Measurements from ENCODE around the gene PPM1B. TPM values are rescaled to one million over a fixed set of nuclear protein-coding genes. Genes with fewer than 3 reads are reported as not detected.

The PPM1B gene
- total and polyA plus RNA-seq, 9 of the 15 experiments (the other 6 are each of a cell fraction or from before 2014, with no cell fraction given): 8.9 to 44.0 (median 28.6) TPM

DNA sequence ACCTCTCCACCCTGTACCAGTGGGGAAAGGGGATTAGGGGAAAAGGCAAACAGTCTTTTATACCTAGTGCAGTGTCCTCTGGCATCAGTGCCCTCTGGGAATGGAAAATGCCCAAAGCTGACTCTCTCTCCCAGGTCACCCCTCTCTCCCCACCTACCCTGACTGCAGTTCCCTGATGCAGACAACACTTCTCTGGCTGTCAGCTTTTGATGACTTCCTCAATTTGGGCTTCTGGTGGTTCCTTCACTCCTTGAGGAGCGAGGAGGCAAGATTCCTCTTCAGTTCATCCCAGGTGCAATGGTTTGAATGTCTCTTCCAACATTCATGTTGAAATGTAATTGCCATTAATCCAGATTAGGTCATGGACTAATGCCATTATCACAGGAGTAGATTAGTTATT lies 19.7 kb upstream of the PPM1B start:
- Histone ChIP-seq H2AFZ (ENCODE audit: low read depth, low read length) (no peak overlapping the region), H3K9me1 (ENCODE audit: control insufficient read depth, insufficient read depth, low read length) (no peaks in the 10 kb centered on the region), H3K4me3 (no peak overlapping the region), H3K9me3 (replicated peaks; ENCODE audit: control insufficient read depth, insufficient read depth, low read depth, low read length) (no peaks in the 10 kb centered on the region), H4K20me1 (replicated peaks; ENCODE audit: control insufficient read depth, insufficient read depth, low read length) (no peaks in the 10 kb centered on the region), H3K4me2 (ENCODE audit: insufficient read depth, low read length) (no peak overlapping the region), H3K9ac (ENCODE audit: insufficient read depth in 1 of 2, low read depth in 2 of 2, low read length in 2 of 2) (no peak overlapping the region), H3K79me2 (ENCODE audit: control insufficient read depth, insufficient read depth, low read length) (no peaks in the 10 kb centered on the region), H3K36me3 (ENCODE audit: control insufficient read depth, insufficient read depth, low read length) (no peaks in the 10 kb centered on the region), H3K27me3 (ENCODE audit: control insufficient read depth in 2 of 2, insufficient read depth in 2 of 2, low read length in 2 of 2) (peaks cover 4 to 11% of the 10 kb centered on the region in 2 experiments; a peak in 3 of 5 replicates), H3K27ac (ENCODE audit: extremely low read depth, low read depth, low read length) (no peak overlapping the region), H3K4me1 (replicated peaks in 1 of 2; ENCODE audit: control insufficient read depth in 2 of 2, insufficient read depth in 2 of 2, low read length in 2 of 2) (no peaks in the 10 kb centered on the region; a peak in 1 of 5 replicates)
- WGBS (ENCODE audit: insufficient coverage, low coverage, missing lambda C conversion rate): 0% methylated on average over 1 of the region's 1 CpG
- in situ Hi-C loops (cut with MboI) (no loop called here), intact Hi-C loops (cut with micrococcal nuclease) (no loop called here)
- TF ChIP-seq HDAC8 (tag; IDR thresholded peaks at IDR 0.05): no peak
- TF ChIP-seq, protein P1, sequence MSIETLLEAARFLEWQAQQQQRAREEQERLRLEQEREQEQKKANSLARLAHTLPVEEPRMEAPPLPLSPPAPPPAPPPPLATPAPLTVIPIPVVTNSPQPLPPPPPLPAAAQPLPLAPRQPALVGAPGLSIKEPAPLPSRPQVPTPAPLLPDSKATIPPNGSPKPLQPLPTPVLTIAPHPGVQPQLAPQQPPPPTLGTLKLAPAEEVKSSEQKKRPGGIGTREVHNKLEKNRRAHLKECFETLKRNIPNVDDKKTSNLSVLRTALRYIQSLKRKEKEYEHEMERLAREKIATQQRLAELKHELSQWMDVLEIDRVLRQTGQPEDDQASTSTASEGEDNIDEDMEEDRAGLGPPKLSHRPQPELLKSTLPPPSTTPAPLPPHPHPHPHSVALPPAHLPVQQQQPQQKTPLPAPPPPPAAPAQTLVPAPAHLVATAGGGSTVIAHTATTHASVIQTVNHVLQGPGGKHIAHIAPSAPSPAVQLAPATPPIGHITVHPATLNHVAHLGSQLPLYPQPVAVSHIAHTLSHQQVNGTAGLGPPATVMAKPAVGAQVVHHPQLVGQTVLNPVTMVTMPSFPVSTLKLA (conservative IDR thresholded peaks at IDR 0.05): no peak
- peak; percentile 86 for TF ChIP-seq SPI1 (IDR thresholded peaks at IDR 0.05; ENCODE audit: borderline replicate concordance, low read depth, low read length)
- TF ChIP-seq NFYB (IDR thresholded peaks at IDR 0.05; ENCODE audit: extremely low read depth, insufficient read length): no peak
- no peak for TF ChIP-seq ESRRB (CRISPR knock-in tag; IDR thresholded peaks at IDR 0.05; ENCODE audit: borderline replicate concordance)
- TF ChIP-seq, protein P2, sequence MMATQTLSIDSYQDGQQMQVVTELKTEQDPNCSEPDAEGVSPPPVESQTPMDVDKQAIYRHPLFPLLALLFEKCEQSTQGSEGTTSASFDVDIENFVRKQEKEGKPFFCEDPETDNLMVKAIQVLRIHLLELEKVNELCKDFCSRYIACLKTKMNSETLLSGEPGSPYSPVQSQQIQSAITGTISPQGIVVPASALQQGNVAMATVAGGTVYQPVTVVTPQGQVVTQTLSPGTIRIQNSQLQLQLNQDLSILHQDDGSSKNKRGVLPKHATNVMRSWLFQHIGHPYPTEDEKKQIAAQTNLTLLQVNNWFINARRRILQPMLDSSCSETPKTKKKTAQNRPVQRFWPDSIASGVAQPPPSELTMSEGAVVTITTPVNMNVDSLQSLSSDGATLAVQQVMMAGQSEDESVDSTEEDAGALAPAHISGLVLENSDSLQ (IDR thresholded peaks at IDR 0.05): peak; percentile 9; the same call in 1 of the 2 replicates
- TF ChIP-seq DIDO1 (tag; IDR thresholded peaks at IDR 0.05; ENCODE audit: low read depth): no peak
- TF ChIP-seq, protein P3, sequence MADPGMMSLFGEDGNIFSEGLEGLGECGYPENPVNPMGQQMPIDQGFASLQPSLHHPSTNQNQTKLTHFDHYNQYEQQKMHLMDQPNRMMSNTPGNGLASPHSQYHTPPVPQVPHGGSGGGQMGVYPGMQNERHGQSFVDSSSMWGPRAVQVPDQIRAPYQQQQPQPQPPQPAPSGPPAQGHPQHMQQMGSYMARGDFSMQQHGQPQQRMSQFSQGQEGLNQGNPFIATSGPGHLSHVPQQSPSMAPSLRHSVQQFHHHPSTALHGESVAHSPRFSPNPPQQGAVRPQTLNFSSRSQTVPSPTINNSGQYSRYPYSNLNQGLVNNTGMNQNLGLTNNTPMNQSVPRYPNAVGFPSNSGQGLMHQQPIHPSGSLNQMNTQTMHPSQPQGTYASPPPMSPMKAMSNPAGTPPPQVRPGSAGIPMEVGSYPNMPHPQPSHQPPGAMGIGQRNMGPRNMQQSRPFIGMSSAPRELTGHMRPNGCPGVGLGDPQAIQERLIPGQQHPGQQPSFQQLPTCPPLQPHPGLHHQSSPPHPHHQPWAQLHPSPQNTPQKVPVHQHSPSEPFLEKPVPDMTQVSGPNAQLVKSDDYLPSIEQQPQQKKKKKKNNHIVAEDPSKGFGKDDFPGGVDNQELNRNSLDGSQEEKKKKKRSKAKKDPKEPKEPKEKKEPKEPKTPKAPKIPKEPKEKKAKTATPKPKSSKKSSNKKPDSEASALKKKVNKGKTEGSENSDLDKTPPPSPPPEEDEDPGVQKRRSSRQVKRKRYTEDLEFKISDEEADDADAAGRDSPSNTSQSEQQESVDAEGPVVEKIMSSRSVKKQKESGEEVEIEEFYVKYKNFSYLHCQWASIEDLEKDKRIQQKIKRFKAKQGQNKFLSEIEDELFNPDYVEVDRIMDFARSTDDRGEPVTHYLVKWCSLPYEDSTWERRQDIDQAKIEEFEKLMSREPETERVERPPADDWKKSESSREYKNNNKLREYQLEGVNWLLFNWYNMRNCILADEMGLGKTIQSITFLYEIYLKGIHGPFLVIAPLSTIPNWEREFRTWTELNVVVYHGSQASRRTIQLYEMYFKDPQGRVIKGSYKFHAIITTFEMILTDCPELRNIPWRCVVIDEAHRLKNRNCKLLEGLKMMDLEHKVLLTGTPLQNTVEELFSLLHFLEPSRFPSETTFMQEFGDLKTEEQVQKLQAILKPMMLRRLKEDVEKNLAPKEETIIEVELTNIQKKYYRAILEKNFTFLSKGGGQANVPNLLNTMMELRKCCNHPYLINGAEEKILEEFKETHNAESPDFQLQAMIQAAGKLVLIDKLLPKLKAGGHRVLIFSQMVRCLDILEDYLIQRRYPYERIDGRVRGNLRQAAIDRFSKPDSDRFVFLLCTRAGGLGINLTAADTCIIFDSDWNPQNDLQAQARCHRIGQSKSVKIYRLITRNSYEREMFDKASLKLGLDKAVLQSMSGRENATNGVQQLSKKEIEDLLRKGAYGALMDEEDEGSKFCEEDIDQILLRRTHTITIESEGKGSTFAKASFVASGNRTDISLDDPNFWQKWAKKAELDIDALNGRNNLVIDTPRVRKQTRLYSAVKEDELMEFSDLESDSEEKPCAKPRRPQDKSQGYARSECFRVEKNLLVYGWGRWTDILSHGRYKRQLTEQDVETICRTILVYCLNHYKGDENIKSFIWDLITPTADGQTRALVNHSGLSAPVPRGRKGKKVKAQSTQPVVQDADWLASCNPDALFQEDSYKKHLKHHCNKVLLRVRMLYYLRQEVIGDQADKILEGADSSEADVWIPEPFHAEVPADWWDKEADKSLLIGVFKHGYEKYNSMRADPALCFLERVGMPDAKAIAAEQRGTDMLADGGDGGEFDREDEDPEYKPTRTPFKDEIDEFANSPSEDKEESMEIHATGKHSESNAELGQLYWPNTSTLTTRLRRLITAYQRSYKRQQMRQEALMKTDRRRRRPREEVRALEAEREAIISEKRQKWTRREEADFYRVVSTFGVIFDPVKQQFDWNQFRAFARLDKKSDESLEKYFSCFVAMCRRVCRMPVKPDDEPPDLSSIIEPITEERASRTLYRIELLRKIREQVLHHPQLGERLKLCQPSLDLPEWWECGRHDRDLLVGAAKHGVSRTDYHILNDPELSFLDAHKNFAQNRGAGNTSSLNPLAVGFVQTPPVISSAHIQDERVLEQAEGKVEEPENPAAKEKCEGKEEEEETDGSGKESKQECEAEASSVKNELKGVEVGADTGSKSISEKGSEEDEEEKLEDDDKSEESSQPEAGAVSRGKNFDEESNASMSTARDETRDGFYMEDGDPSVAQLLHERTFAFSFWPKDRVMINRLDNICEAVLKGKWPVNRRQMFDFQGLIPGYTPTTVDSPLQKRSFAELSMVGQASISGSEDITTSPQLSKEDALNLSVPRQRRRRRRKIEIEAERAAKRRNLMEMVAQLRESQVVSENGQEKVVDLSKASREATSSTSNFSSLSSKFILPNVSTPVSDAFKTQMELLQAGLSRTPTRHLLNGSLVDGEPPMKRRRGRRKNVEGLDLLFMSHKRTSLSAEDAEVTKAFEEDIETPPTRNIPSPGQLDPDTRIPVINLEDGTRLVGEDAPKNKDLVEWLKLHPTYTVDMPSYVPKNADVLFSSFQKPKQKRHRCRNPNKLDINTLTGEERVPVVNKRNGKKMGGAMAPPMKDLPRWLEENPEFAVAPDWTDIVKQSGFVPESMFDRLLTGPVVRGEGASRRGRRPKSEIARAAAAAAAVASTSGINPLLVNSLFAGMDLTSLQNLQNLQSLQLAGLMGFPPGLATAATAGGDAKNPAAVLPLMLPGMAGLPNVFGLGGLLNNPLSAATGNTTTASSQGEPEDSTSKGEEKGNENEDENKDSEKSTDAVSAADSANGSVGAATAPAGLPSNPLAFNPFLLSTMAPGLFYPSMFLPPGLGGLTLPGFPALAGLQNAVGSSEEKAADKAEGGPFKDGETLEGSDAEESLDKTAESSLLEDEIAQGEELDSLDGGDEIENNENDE (IDR thresholded peaks at IDR 0.05; ENCODE audit: low read depth, low read length): no peak
- ChIA-PET POLR2A (interaction anchor here (0.7 to 1.8 kb wide), 3 partner anchors 19 to 829 kb away, joined by 3 to 9 read pairs (median 3); partner anchors contain the start of gene PPM1B), CTCF (ENCODE audit: low intra/inter-chr PET ratio) (no interaction called here)
- no TSS peak for BruUV-seq (replicated peaks)
- ATAC-seq (no peak), FAIRE-seq (no peak), DNase-seq (ENCODE audit: extremely low read depth in 1 of 4, low spot score in 3 of 4) (no peak)

Data from K562 (cell line).